ENCODE data around the gene GPR158. TPM values are rescaled to one million over a fixed set of nuclear protein-coding genes. Genes with fewer than 3 reads are reported as not detected.

Gene GPR158
- total and polyA plus RNA-seq, 4 donors, result 0.03 to 0.08 TPM; not detected in 2

- 86% methylated on average over 1 of the region's 1 CpG for WGBS
- Histone ChIP-seq H3K9ac (ENCODE audit: low read depth in 1 of 2, low read length in 2 of 2) (no peak overlapping the region), H3K27me3 (ENCODE audit: control insufficient read depth in 4 of 4, insufficient read depth in 4 of 4, low read length in 3 of 4) (no peaks in the 10 kb centered on the region), H3K4me1 (ENCODE audit: control insufficient read depth in 4 of 4, insufficient read depth in 4 of 4, low read length in 3 of 4) (no peaks in the 10 kb centered on the region), H3K9me3 (ENCODE audit: control insufficient read depth in 4 of 4, low read length in 3 of 4) (no peaks in the 10 kb centered on the region), H3K4me3 (ENCODE audit: low read depth in 1 of 3, low read length in 3 of 3) (no peak overlapping the region), H3K36me3 (ENCODE audit: control insufficient read depth in 4 of 4, insufficient read depth in 3 of 4, low read depth in 1 of 4, low read length in 3 of 4) (no peaks in the 10 kb centered on the region), H3K27ac (ENCODE audit: low read depth in 1 of 2, low read length in 2 of 2) (no peak overlapping the region)
- TF ChIP-seq MAX (IDR thresholded peaks at IDR 0.05) (no peak), FOXA1 (IDR thresholded peaks at IDR 0.05) (no peak), ZBTB33 (IDR thresholded peaks at IDR 0.05) (no peak), ATF3 (IDR thresholded peaks at IDR 0.05) (no peak), TAF1 (conservative IDR thresholded peaks at IDR 0.05) (no peak), RXRA (IDR thresholded peaks at IDR 0.05) (no peak)
- DNase-seq (ENCODE audit: low spot score), result no peak
These were observed 278.8 kb downstream of the GPR158 start for GRCh38 chr10:25453619-25454018.

- no peak overlapping the region for H3K9ac ChIP-seq (ENCODE audit: low read depth in 1 of 2, low read length in 2 of 2)
These were observed 281.3 kb downstream of the GPR158 start for GRCh38 chr10:25455980-25456567.

More at GRCh38 chr10:25455980-25456567, 281.3 kb downstream of the GPR158 start:
- WGBS, result 24% methylated on average over 4 of the region's 4 CpGs
- DNase-seq (ENCODE audit: low spot score), result no peak
- no peaks in the 10 kb centered on the region for H3K27me3 ChIP-seq (ENCODE audit: control insufficient read depth in 4 of 4, insufficient read depth in 4 of 4, low read length in 3 of 4)
- H3K4me3 ChIP-seq (ENCODE audit: low read depth in 1 of 3, low read length in 3 of 3), result no peak overlapping the region
- no peaks in the 10 kb centered on the region for H3K9me3 ChIP-seq (ENCODE audit: control insufficient read depth in 4 of 4, low read length in 3 of 4)
- no peak overlapping the region for H3K27ac ChIP-seq (ENCODE audit: low read depth in 1 of 2, low read length in 2 of 2)
- H3K36me3 ChIP-seq (ENCODE audit: control insufficient read depth in 4 of 4, insufficient read depth in 3 of 4, low read depth in 1 of 4, low read length in 3 of 4), result no peaks in the 10 kb centered on the region
- TF ChIP-seq YY1 (IDR thresholded peaks at IDR 0.05), result no peak
- no peak for TF ChIP-seq NR2F2 (IDR thresholded peaks at IDR 0.05)
- no peak for TF ChIP-seq HNF4A (conservative IDR thresholded peaks at IDR 0.05)
- no peak for TF ChIP-seq FOXA2 (IDR thresholded peaks at IDR 0.05)
- no peak for TF ChIP-seq CTCF (IDR thresholded peaks at IDR 0.05; ENCODE audit: low read depth, low read length, missing input control)
- no peak for TF ChIP-seq SP1 (IDR thresholded peaks at IDR 0.05)
- TF ChIP-seq RAD21 (IDR thresholded peaks at IDR 0.05), result no peak
- no peak for TF ChIP-seq EGR1 (IDR thresholded peaks at IDR 0.05; ENCODE audit: low read depth in 2 of 2)
- no peak for TF ChIP-seq REST (IDR thresholded peaks at IDR 0.05)
- no peak for TF ChIP-seq HNF4G (IDR thresholded peaks at IDR 0.05)
- TF ChIP-seq ATF3 (IDR thresholded peaks at IDR 0.05), result no peak
- no peak for TF ChIP-seq FOXA1 (IDR thresholded peaks at IDR 0.05)
- no peak for TF ChIP-seq ZBTB33 (IDR thresholded peaks at IDR 0.05)
- no peak for TF ChIP-seq RXRA (IDR thresholded peaks at IDR 0.05)
- TF ChIP-seq MAX (IDR thresholded peaks at IDR 0.05), result no peak
- TF ChIP-seq TAF1 (conservative IDR thresholded peaks at IDR 0.05), result no peak
- TF ChIP-seq JUND (IDR thresholded peaks at IDR 0.05), result no peak
- no peaks in the 10 kb centered on the region for H3K4me1 ChIP-seq (ENCODE audit: control insufficient read depth in 4 of 4, insufficient read depth in 4 of 4, low read length in 3 of 4)
